A673 (cell line): Measurements from ENCODE around the gene AK2.

ENCODE experiments used
- EZH2 ChIP-seq: fragments of 200-600 bp; sonication (generic); IDR thresholded peaks from 2 replicates; pipeline ENCODE4 v1.6.1; 2017; ENCODE audit warnings: borderline replicate concordance, low read depth, mild to moderate bottlenecking, mixed read lengths, antibody characterized with exemption, low read length; ENCODE audit not compliant: poor library complexity, severe bottlenecking
- TF ChIP-seq, protein P1 (sequence below): fragments of 300-800, 200-600 bp; sonication (generic); conservative IDR thresholded peaks from 2 replicates; pipeline ENCODE4 v1.5.1; 2017; ENCODE audit warnings: low read depth, mild to moderate bottlenecking, antibody characterized with exemption, low read length, moderate library complexity, mixed read lengths

- TF ChIP-seq EZH2, result no peak
- TF ChIP-seq, protein P1, sequence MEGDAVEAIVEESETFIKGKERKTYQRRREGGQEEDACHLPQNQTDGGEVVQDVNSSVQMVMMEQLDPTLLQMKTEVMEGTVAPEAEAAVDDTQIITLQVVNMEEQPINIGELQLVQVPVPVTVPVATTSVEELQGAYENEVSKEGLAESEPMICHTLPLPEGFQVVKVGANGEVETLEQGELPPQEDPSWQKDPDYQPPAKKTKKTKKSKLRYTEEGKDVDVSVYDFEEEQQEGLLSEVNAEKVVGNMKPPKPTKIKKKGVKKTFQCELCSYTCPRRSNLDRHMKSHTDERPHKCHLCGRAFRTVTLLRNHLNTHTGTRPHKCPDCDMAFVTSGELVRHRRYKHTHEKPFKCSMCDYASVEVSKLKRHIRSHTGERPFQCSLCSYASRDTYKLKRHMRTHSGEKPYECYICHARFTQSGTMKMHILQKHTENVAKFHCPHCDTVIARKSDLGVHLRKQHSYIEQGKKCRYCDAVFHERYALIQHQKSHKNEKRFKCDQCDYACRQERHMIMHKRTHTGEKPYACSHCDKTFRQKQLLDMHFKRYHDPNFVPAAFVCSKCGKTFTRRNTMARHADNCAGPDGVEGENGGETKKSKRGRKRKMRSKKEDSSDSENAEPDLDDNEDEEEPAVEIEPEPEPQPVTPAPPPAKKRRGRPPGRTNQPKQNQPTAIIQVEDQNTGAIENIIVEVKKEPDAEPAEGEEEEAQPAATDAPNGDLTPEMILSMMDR, result no peak
These were observed 11.5 kb downstream of the AK2 start for GRCh38 chr1:33025180-33025569.
